IMR-90 (cell line): ENCODE data around the gene ARL5C. TPM values are rescaled to one million over a fixed set of nuclear protein-coding genes. Genes with fewer than 3 reads are reported as not detected.

Source experiments
- ATAC-seq: fragments of 200-7000 bp; cut with Tn5 transposase; 2 replicates; pipeline ENCODE4 v1.9.1; 2020; ENCODE audit warnings: low read depth, mild to moderate bottlenecking, moderate library complexity
- BruUV-seq: library from RNA; stranded (reverse); fragments of 400-500 nt; replicated peaks from 2 replicates; lab custom pipeline; 2021; lab: Mats Ljungman, UMichigan
- CTCF ChIA-PET: fragments of 300-600 bp; formaldehyde crosslinking; extraction: SDS; loops from one replicate; lab custom pipeline; 2021; ENCODE audit warnings: antibody characterized with exemption; lab: Yijun Ruan, JAX
- POLR2A ChIA-PET: fragments of 300-600 bp; sonication (Branson Sonifier 250); formaldehyde crosslinking; loops from one replicate; lab custom pipeline; 2022; ENCODE audit warnings: antibody characterized with exemption; ENCODE audit not compliant: unreplicated experiment; lab: Charles Lee
- DNase-seq: peaks from one replicate; pipeline ENCODE4 v3.0.0; 2013
- H2AFZ ChIP-seq: replicated peaks from 2 replicates; pipeline ENCODE3; 2013; ENCODE audit warnings: low read length, mild to moderate bottlenecking; ENCODE audit not compliant: poor library complexity
- H2AK5ac ChIP-seq: 2 replicates; pipeline ENCODE4 v1.6.1; 2013; ENCODE audit warnings: low read depth, low read length, inconsistent platforms
- H2AK9ac ChIP-seq: replicated peaks from 2 replicates; pipeline ENCODE3; 2013; ENCODE audit warnings: mild to moderate bottlenecking, low read depth, low read length, moderate library complexity; ENCODE audit not compliant: poor library complexity
- H2BK120ac ChIP-seq: 2 replicates; pipeline ENCODE4 v1.6.1; 2013; ENCODE audit warnings: low read depth, low read length, inconsistent platforms
- H2BK15ac ChIP-seq: 3 replicates; pipeline ENCODE4 v1.6.1; 2013; ENCODE audit warnings: low read depth, low read length, inconsistent platforms
- H2BK20ac ChIP-seq: 2 replicates; pipeline ENCODE4 v1.6.1; 2013; ENCODE audit warnings: low read depth, mild to moderate bottlenecking, inconsistent platforms, low read length, moderate library complexity
- H2BK5ac ChIP-seq: 2 replicates; pipeline ENCODE4 v1.6.1; 2013; ENCODE audit warnings: mild to moderate bottlenecking, low read depth, low read length, inconsistent platforms; ENCODE audit not compliant: poor library complexity, severe bottlenecking
- H3K14ac ChIP-seq: replicated peaks from 2 replicates; pipeline ENCODE4 v1.6.1; 2013; ENCODE audit warnings: low read depth, low read length, inconsistent platforms
- H3K18ac ChIP-seq: 2 replicates; pipeline ENCODE4 v1.6.1; 2013; ENCODE audit warnings: low read depth, low read length, control low read depth
- H3K23ac ChIP-seq: 2 replicates; pipeline ENCODE4 v1.6.1; 2013; ENCODE audit warnings: low read depth, low read length, inconsistent platforms
- H3K27ac ChIP-seq: 2 replicates; pipeline ENCODE4 v1.5.1; 2013; ENCODE audit warnings: mild to moderate bottlenecking, control low read depth, low read length; ENCODE audit not compliant: insufficient read depth
- H3K27me3 ChIP-seq: 2 replicates; pipeline ENCODE4 v1.6.1; 2013; ENCODE audit warnings: low read length; ENCODE audit not compliant: control insufficient read depth, insufficient read depth
- H3K36me3 ChIP-seq: 2 replicates; pipeline ENCODE4 v1.6.1; 2013; ENCODE audit warnings: low read length, mixed read lengths; ENCODE audit not compliant: control insufficient read depth, insufficient read depth
- H3K4ac ChIP-seq: 2 replicates; pipeline ENCODE4 v1.6.1; 2013; ENCODE audit warnings: low read depth, low read length, inconsistent platforms
- H3K4me1 ChIP-seq: 2 replicates; pipeline ENCODE4 v1.6.1; 2013; ENCODE audit warnings: low read length, mixed read lengths; ENCODE audit not compliant: control insufficient read depth, insufficient read depth
- H3K4me2 ChIP-seq: 2 replicates; pipeline ENCODE4 v1.6.1; 2013; ENCODE audit warnings: low read depth, mild to moderate bottlenecking, control low read depth, low read length, moderate library complexity
- H3K4me3 ChIP-seq: 2 replicates; pipeline ENCODE4 v1.5.1; 2013; ENCODE audit warnings: low read depth, mild to moderate bottlenecking, control low read depth, low read length, moderate library complexity; ENCODE audit not compliant: insufficient read depth
- H3K56ac ChIP-seq: 2 replicates; pipeline ENCODE4 v1.6.1; 2013; ENCODE audit warnings: low read length, inconsistent platforms; ENCODE audit not compliant: insufficient read depth; ENCODE audit errors: extremely low read depth
- H3K79me1 ChIP-seq, 2 experiments: 2 replicates each; pipeline ENCODE4 v1.6.1; 2013; ENCODE audit warnings: low read length in 2 of 2, inconsistent platforms in 1 of 2, low read depth in 1 of 2
- H3K9ac ChIP-seq: 2 replicates; pipeline ENCODE4 v1.6.1; 2013; ENCODE audit warnings: low read depth, low read length, control low read depth
- H3K9me1 ChIP-seq: 2 replicates; pipeline ENCODE4 v1.6.1; 2013; ENCODE audit warnings: low read length, inconsistent platforms; ENCODE audit not compliant: insufficient read depth
- H3K9me3 ChIP-seq: 2 replicates; pipeline ENCODE4 v1.6.1; 2013; ENCODE audit warnings: low read length; ENCODE audit not compliant: control insufficient read depth, insufficient read depth
- H4K20me1 ChIP-seq: 2 replicates; pipeline ENCODE4 v1.6.1; 2013; ENCODE audit warnings: low read length, inconsistent platforms; ENCODE audit not compliant: insufficient read depth
- H4K5ac ChIP-seq: 2 replicates; pipeline ENCODE4 v1.6.1; 2013; ENCODE audit warnings: mild to moderate bottlenecking, low read depth, low read length, control low read depth
- H4K8ac ChIP-seq, 2 experiments: 2 replicates each; pipeline ENCODE4 v1.6.1; 2013; ENCODE audit warnings: low read depth in 2 of 2, low read length in 2 of 2, control low read depth in 1 of 2, inconsistent platforms in 1 of 2
- H4K91ac ChIP-seq: 2 replicates; pipeline ENCODE4 v1.6.1; 2013; ENCODE audit warnings: low read depth, low read length, inconsistent platforms; ENCODE audit not compliant: insufficient read depth
- BHLHE40 ChIP-seq: fragments of 150-350 bp; IDR thresholded peaks from 2 replicates; pipeline ENCODE4 v1.6.1; 2016; ENCODE audit warnings: mild to moderate bottlenecking, low read depth, low read length
- CEBPB ChIP-seq: IDR thresholded peaks from 2 replicates; pipeline ENCODE4 v1.6.1; 2012; ENCODE audit warnings: low read depth, low read length, improper control_type of control experiment
- CHD1 ChIP-seq: IDR thresholded peaks from 2 replicates; pipeline ENCODE4 v1.6.1; 2012; ENCODE audit warnings: low read depth, low read length, improper control_type of control experiment
- CTCF ChIP-seq: conservative IDR thresholded peaks from 2 replicates; pipeline ENCODE4 v1.5.1; 2012; ENCODE audit warnings: mild to moderate bottlenecking, low read depth, low read length, improper control_type of control experiment
- ELK1 ChIP-seq: fragments of 150-350 bp; IDR thresholded peaks from 2 replicates; pipeline ENCODE4 v1.6.1; 2016; ENCODE audit warnings: low read depth, mild to moderate bottlenecking, low read length, moderate library complexity, borderline replicate concordance
- FOS ChIP-seq: fragments of 150-350 bp; IDR thresholded peaks from 2 replicates; pipeline ENCODE4 v1.6.1; 2016; ENCODE audit warnings: low read depth, low read length
- MAFK ChIP-seq: IDR thresholded peaks from 2 replicates; pipeline ENCODE4 v1.6.1; 2012; ENCODE audit warnings: low read depth, low read length, improper control_type of control experiment
- MAZ ChIP-seq: IDR thresholded peaks from 2 replicates; pipeline ENCODE4 v1.6.1; 2012; ENCODE audit warnings: low read depth, mild to moderate bottlenecking, low read length, improper control_type of control experiment, moderate library complexity, borderline replicate concordance
- MXI1 ChIP-seq: IDR thresholded peaks from 2 replicates; pipeline ENCODE4 v1.6.1; 2012; ENCODE audit warnings: low read depth, mild to moderate bottlenecking, low read length, moderate library complexity, borderline replicate concordance
- NFE2L2 ChIP-seq: fragments of 150-350 bp; IDR thresholded peaks from 2 replicates; pipeline ENCODE4 v1.6.1; 2016; ENCODE audit warnings: low read depth, mild to moderate bottlenecking, low read length
- POLR2A ChIP-seq: IDR thresholded peaks from 2 replicates; pipeline ENCODE4 v1.6.1; 2012; ENCODE audit warnings: mild to moderate bottlenecking, low read depth, low read length
- RAD21 ChIP-seq: IDR thresholded peaks from 2 replicates; pipeline ENCODE4 v1.6.1; 2012; ENCODE audit warnings: low read length, improper control_type of control experiment
- RCOR1 ChIP-seq: IDR thresholded peaks from 2 replicates; pipeline ENCODE4 v1.6.1; 2012; ENCODE audit warnings: mild to moderate bottlenecking, low read length, improper control_type of control experiment; ENCODE audit not compliant: insufficient replicate concordance
- RFX5 ChIP-seq: IDR thresholded peaks from 2 replicates; pipeline ENCODE4 v1.8.0; 2012; ENCODE audit warnings: low read depth, mild to moderate bottlenecking, low read length, moderate library complexity
- SMC3 ChIP-seq: fragments of 150-350 bp; IDR thresholded peaks from 2 replicates; pipeline ENCODE4 v1.6.1; 2016; ENCODE audit warnings: low read depth, mild to moderate bottlenecking, antibody characterized with exemption, low read length, moderate library complexity
- USF2 ChIP-seq: fragments of 150-350 bp; IDR thresholded peaks from 2 replicates; pipeline ENCODE4 v1.6.1; 2017; ENCODE audit warnings: mild to moderate bottlenecking, antibody characterized with exemption, low read length, low read depth
- WGBS, 2 experiments: methylation state at CpG; one replicate each; pipeline versions ENCODE4 v1.1.5 to v1.1.7; 2013; ENCODE audit warnings: missing lambda C conversion rate in 2 of 2; ENCODE audit not compliant: insufficient read length in 1 of 2; ENCODE audit errors: extremely low coverage in 2 of 2; 5-methylcytosine and 5-hydroxymethylcytosine counted together
- dilution Hi-C: fragments of 300-500 bp; cut with HindIII; formaldehyde crosslinking; loops from one replicate; pipeline ENCODE4 v1.14.3; 2018; ENCODE audit warnings: low sequenced_read_pairs; ENCODE audit not compliant: unreplicated experiment
- in situ Hi-C: fragments of 300-500 bp; cut with MboI; formaldehyde crosslinking; loops from 3 replicates; pipeline ENCODE4 v1.14.3; 2019; ENCODE audit warnings: low sequenced_read_pairs, inconsistent platforms, mixed read lengths
- intact Hi-C: fragments of 100-400 bp; cut with micrococcal nuclease; formaldehyde crosslinking; loops from 2 replicates; pipeline ENCODE4 v1.10.0; 2022
- polyA plus RNA-seq, 3 experiments: library from polyadenylated mRNA; depleted of rRNA; stranded (reverse); fragments of >200 nt; gene quantifications; 2 replicates each; pipeline ENCODE4 v1.2.3, GENCODE V29; 2012; ENCODE audit warnings: low replicate concordance in 1 of 3
- total RNA-seq: library from RNA; depleted of rRNA; stranded (reverse); fragments of >200 nt; gene quantifications from 2 replicates; pipeline ENCODE4 v1.2.3, GENCODE V29; 2012

The ARL5C gene
- total and polyA plus RNA-seq, 2 of the 4 experiments (the other 2 are of a cell fraction): not detected

GRCh38 chr17:39141294-39141693, 24.7 kb downstream of the ARL5C start:
- Histone ChIP-seq H2BK120ac (no peak overlapping the region), H3K14ac (no peak overlapping the region), H2BK5ac (no peak overlapping the region), H3K9me3 (no peaks in the 10 kb centered on the region), H2AK5ac (no peak overlapping the region), H3K36me3 (no peaks in the 10 kb centered on the region), H2BK15ac (no peak overlapping the region), H3K9me1 (peaks cover 18% of the 10 kb centered on the region), H3K4me3 (no peak overlapping the region), H3K79me1 (no peaks in the 10 kb centered on the region), H3K4me2 (no peak overlapping the region), H2AFZ (no peak overlapping the region), H3K18ac (no peak overlapping the region), H3K9ac (no peak overlapping the region), H2BK20ac (no peak overlapping the region), H2AK9ac (no peak overlapping the region), H3K4ac (no peak overlapping the region), H4K91ac (no peak overlapping the region), H3K23ac (no peak overlapping the region), H3K4me1 (peaks cover 15% of the 10 kb centered on the region), H4K20me1 (no peaks in the 10 kb centered on the region), H3K56ac (no peak overlapping the region), H4K8ac (no peak overlapping the region), H4K5ac (no peak overlapping the region), H3K27me3 (no peaks in the 10 kb centered on the region), H3K27ac (no peak overlapping the region)
- BruUV-seq: no TSS peak
- ChIA-PET POLR2A (no interaction called here), CTCF (no interaction called here)
- DNase-seq (no peak), ATAC-seq (no peak)
- no CpG with 5 or more reads among the region's 5 CpGs for WGBS, 2 experiments
- intact Hi-C loops: no loop called here
- dilution Hi-C loops: no loop called here
- in situ Hi-C loops: no loop called here
- TF ChIP-seq FOS: no peak
- TF ChIP-seq MAFK: no peak
- no peak for TF ChIP-seq SMC3
- TF ChIP-seq ELK1: no peak
- TF ChIP-seq CHD1: no peak
- TF ChIP-seq USF2: no peak
- no peak for TF ChIP-seq RAD21
- no peak for TF ChIP-seq POLR2A
- no peak for TF ChIP-seq MAZ
- TF ChIP-seq RFX5: no peak
- no peak for TF ChIP-seq RCOR1
- no peak for TF ChIP-seq NFE2L2
- TF ChIP-seq CTCF: no peak
- TF ChIP-seq BHLHE40: no peak
- no peak for TF ChIP-seq MXI1
- TF ChIP-seq CEBPB: no peak
